B cell (primary cell): ENCODE data around the gene PEBP1. TPM values are rescaled to one million over a fixed set of nuclear protein-coding genes. Genes with fewer than 3 reads are reported as not detected.

Source experiments
- ATAC-seq: fragments of 200-7000 bp; cut with Tn5 transposase; one replicate; pipeline ENCODE4 v1.10.0; 2021; ENCODE audit warnings: low read depth, mild to moderate bottlenecking, moderate number of reproducible peaks, moderate library complexity
- CTCF ChIA-PET: fragments of 350-600 bp; sonication (Branson Sonifier 250); formaldehyde crosslinking; loops from one replicate; lab custom pipeline; 2021; ENCODE audit warnings: antibody characterized with exemption, inconsistent platforms; lab: Charles Lee
- POLR2A ChIA-PET: fragments of 350-600 bp; sonication (Branson Sonifier 250); formaldehyde crosslinking; loops from one replicate; lab custom pipeline; 2021; ENCODE audit warnings: antibody characterized with exemption; lab: Charles Lee
- DNase-seq: peaks from one replicate; pipeline ENCODE4 v3.0.0; 2013
- H2AFZ ChIP-seq: 2 replicates; pipeline ENCODE4 v1.6.1; 2012; ENCODE audit warnings: mild to moderate bottlenecking, low read depth, low read length; ENCODE audit not compliant: insufficient read depth, poor library complexity, severe bottlenecking
- H3K27ac ChIP-seq, 2 donors: 1 replicate in 1 of 2; 2 replicates in 1 of 2; pipeline ENCODE4 v1.5.1; 2012 to 2013; ENCODE audit warnings: low read length in 2 of 2, mild to moderate bottlenecking in 2 of 2, moderate library complexity in 1 of 2
- H3K27me3 ChIP-seq, 4 experiments: fragments of 200-600 bp in 1 of 4; sonication (generic) in 1 of 4; replicated peaks in 1 of 4; 1 replicate in 2 of 4; 2 replicates in 2 of 4; pipeline versions ENCODE4 v1.6.1 to v1.7.0; 2013 to 2016; ENCODE audit warnings: low read length in 3 of 4, mild to moderate bottlenecking in 2 of 4, mixed read lengths in 1 of 4, moderate library complexity in 1 of 4; ENCODE audit not compliant: insufficient read depth in 4 of 4, control insufficient read depth in 3 of 4; ENCODE audit errors: control extremely low read depth in 1 of 4
- H3K36me3 ChIP-seq, 2 experiments: replicated peaks in 1 of 2; 1 replicate in 1 of 2; 2 replicates in 1 of 2; pipeline versions ENCODE4 v1.6.1 to v1.7.1; 2013; ENCODE audit warnings: low read length in 1 of 2; ENCODE audit not compliant: insufficient read depth in 2 of 2, control insufficient read depth in 1 of 2; ENCODE audit errors: control extremely low read depth in 1 of 2, extremely low read depth in 1 of 2
- H3K4me1 ChIP-seq, 2 donors: fragments of 200-600 bp in 1 of 2; sonication (generic) in 1 of 2; 1 replicate in 1 of 2; 2 replicates in 1 of 2; pipeline versions ENCODE4 v1.5.1 to v1.6.1; 2013 to 2017; ENCODE audit warnings: low read length in 2 of 2; ENCODE audit not compliant: control insufficient read depth in 2 of 2, insufficient read depth in 2 of 2
- H3K4me2 ChIP-seq: replicated peaks from 2 replicates; pipeline ENCODE3; 2012; ENCODE audit warnings: mild to moderate bottlenecking, low read depth, low read length; ENCODE audit not compliant: poor library complexity, severe bottlenecking
- H3K4me3 ChIP-seq, 5 experiments: fragments of 200-600 bp in 1 of 5; sonication (generic) in 1 of 5; 1 replicate in 3 of 5; 2 replicates in 2 of 5; pipeline versions ENCODE4 v1.5.1 to v1.7.0; 2011 to 2016; ENCODE audit warnings: low read length in 4 of 5, mild to moderate bottlenecking in 4 of 5, low read depth in 2 of 5, control low read depth in 1 of 5, moderate library complexity in 1 of 5; ENCODE audit not compliant: insufficient read depth in 1 of 5; ENCODE audit errors: control extremely low read depth in 1 of 5, extremely low read depth in 1 of 5
- H3K79me2 ChIP-seq: fragments of 200-600 bp; sonication (generic); one replicate; pipeline ENCODE4 v1.6.0; 2016; ENCODE audit warnings: low read length; ENCODE audit not compliant: control insufficient read depth, insufficient read depth
- H3K9ac ChIP-seq: fragments of 200-600 bp; sonication (generic); 2 replicates; pipeline ENCODE4 v1.6.1; 2017; ENCODE audit warnings: mild to moderate bottlenecking, low read length, moderate library complexity
- H3K9me3 ChIP-seq, 3 donors: one replicate each; pipeline versions ENCODE4 v1.6.1 to v1.7.1; 2013; ENCODE audit warnings: low read length in 2 of 3; ENCODE audit not compliant: control insufficient read depth in 2 of 3, insufficient read depth in 1 of 3; ENCODE audit errors: control extremely low read depth in 1 of 3
- H4K20me1 ChIP-seq: 2 replicates; pipeline ENCODE4 v1.6.0; 2012; ENCODE audit warnings: mild to moderate bottlenecking, low read length; ENCODE audit not compliant: insufficient read depth, control insufficient read depth, poor library complexity, severe bottlenecking
- H3K27ac Mint-ChIP-seq: one replicate; pipeline ENCODE4 v1.8.0; 2021; ENCODE audit warnings: mixed read lengths
- H3K27me3 Mint-ChIP-seq: one replicate; pipeline ENCODE4 v1.8.0; 2021; ENCODE audit warnings: mixed read lengths
- H3K4me1 Mint-ChIP-seq: one replicate; pipeline ENCODE4 v1.8.0; 2021; ENCODE audit warnings: mixed read lengths
- H3K4me3 Mint-ChIP-seq: one replicate; pipeline ENCODE4 v1.8.0; 2021; ENCODE audit warnings: mixed read lengths
- H3K9me3 Mint-ChIP-seq: one replicate; pipeline ENCODE4 v1.8.0; 2022; ENCODE audit warnings: mixed read lengths; ENCODE audit not compliant: insufficient read depth
- CTCF ChIP-seq: fragments of 200-600 bp; IDR thresholded peaks from one replicate; pipeline ENCODE4 v1.8.0; 2022; ENCODE audit warnings: antibody characterized with exemption, mild to moderate bottlenecking
- EZH2 ChIP-seq: IDR thresholded peaks from 2 replicates; pipeline ENCODE4 v1.6.1; 2012; ENCODE audit warnings: borderline replicate concordance, low read depth, mild to moderate bottlenecking, moderate library complexity, low read length; ENCODE audit not compliant: insufficient read depth, poor library complexity, severe bottlenecking
- WGBS: methylation state at CpG from one replicate; pipeline ENCODE4 v1.1.5; 2013; ENCODE audit warnings: missing lambda C conversion rate; ENCODE audit not compliant: insufficient coverage; 5-methylcytosine and 5-hydroxymethylcytosine counted together
- intact Hi-C: fragments of 100-400 bp; cut with micrococcal nuclease; formaldehyde crosslinking; loops from one replicate; pipeline ENCODE4 v1.10.0; 2022
- polyA minus RNA-seq: library from RNA; depleted of rRNA, polyadenylated mRNA; stranded (reverse); fragments of >200 nt; gene quantifications from 2 replicates; pipeline ENCODE4 v1.2.3, GENCODE V29; 2012
- polyA plus RNA-seq: library from polyadenylated mRNA; depleted of rRNA; stranded (reverse); fragments of >200 nt; gene quantifications from 2 replicates; pipeline ENCODE4 v1.2.3, GENCODE V29; 2012
- total RNA-seq, 2 donors: library from RNA; stranded (reverse); fragments of 120-200 nt in 1 of 2; gene quantifications; 1 replicate in 1 of 2; 2 replicates in 1 of 2; pipeline versions ENCODE4 v1.2.3 to v1.2.4, GENCODE V29; 2013 to 2022

The PEBP1 gene
- total RNA-seq (94.0 and 106 TPM in 2 replicates), polyA plus RNA-seq (76.6 and 83.3 TPM in 2 replicates), polyA minus RNA-seq (67.9 and 98.2 TPM in 2 replicates)
- 124 TPM for total RNA-seq (2013)

- no peaks in the 10 kb centered on the region for H3K9me3 Mint-ChIP-seq
- Histone ChIP-seq H3K9me3 (no peaks in the 10 kb centered on the region), H3K4me1 (peaks cover 6 to 19% of the 10 kb centered on the region in 2 donors), H3K36me3 (peaks cover 4 to 16% of the 10 kb centered on the region in 2 experiments), H3K4me2 (peak within 1 kb of the TSS; percentile 97), H3K79me2 (peaks cover 18% of the 10 kb centered on the region), H2AFZ (peak within 1 kb of the TSS; percentile 99), H3K27ac (peak within 1 kb of the TSS; percentile 26 to 77), H3K9ac (peak within 1 kb of the TSS; percentile 97), H3K27me3 (no peaks in the 10 kb centered on the region), H4K20me1 (no peaks in the 10 kb centered on the region), H3K4me3 (peak within 1 kb of the TSS; percentile 66 to 91 (median 73))
- ATAC-seq (peak; percentile 100), DNase-seq (peak; percentile 91)
- no peak for TF ChIP-seq CTCF
- CTCF ChIA-PET, result interaction anchor here (0.6 to 2.9 kb wide), 5 partner anchors 15 to 440 kb away, joined by 3 to 31 read pairs (median 6); partner anchors contain the start of gene SUDS3
- H3K4me3 Mint-ChIP-seq, result peak within 1 kb of the TSS; percentile 99
- H3K4me1 Mint-ChIP-seq, result peaks cover 28% of the 10 kb centered on the region
- no peaks in the 10 kb centered on the region for H3K27me3 Mint-ChIP-seq
- intact Hi-C loops, result loop anchor here (1.0 to 5.0 kb wide), 5 partner anchors 15 to 1531 kb away; partner anchors contain the start of genes PRKAB1, RFC5, SUDS3 and WSB2
- peak within 1 kb of the TSS; percentile 92 for H3K27ac Mint-ChIP-seq
- WGBS, result under 1% methylated on average over 69 of the region's 70 CpGs
- POLR2A ChIA-PET, result interaction anchor here (0.5 to 2.3 kb wide), 6 partner anchors 11 to 240 kb away, joined by 3 to 12 read pairs (median 5); partner anchors contain the start of genes SUDS3, TAOK3 and WSB2
Measured at GRCh38 chr12:118135788-118136558, at the start of gene PEBP1. PEBP1 (plus strand) TSS chr12:118136124; CDS start chr12:118136210, 86 bp downstream.

GRCh38 chr12:118089782-118090181 lies 46.1 kb upstream of the PEBP1 start:
- H3K4me3 Mint-ChIP-seq, result no peak overlapping the region
- H3K27ac Mint-ChIP-seq, result no peak overlapping the region
- ATAC-seq (no peak), DNase-seq (no peak)
- Histone ChIP-seq H3K9me3 (no peaks in the 10 kb centered on the region), H3K4me1 (no peaks in the 10 kb centered on the region), H4K20me1 (no peaks in the 10 kb centered on the region), H3K79me2 (no peaks in the 10 kb centered on the region), H2AFZ (no peak overlapping the region), H3K9ac (no peak overlapping the region), H3K4me3 (no peak overlapping the region), H3K36me3 (no peaks in the 10 kb centered on the region), H3K4me2 (no peak overlapping the region), H3K27me3 (no peaks in the 10 kb centered on the region), H3K27ac (no peak overlapping the region)
- WGBS, result 99% methylated on average over 9 of the region's 9 CpGs
- H3K27me3 Mint-ChIP-seq, result no peaks in the 10 kb centered on the region
- intact Hi-C loops, result no loop called here
- H3K9me3 Mint-ChIP-seq, result no peaks in the 10 kb centered on the region
- H3K4me1 Mint-ChIP-seq, result no peaks in the 10 kb centered on the region
- ChIA-PET POLR2A (no interaction called here), CTCF (no interaction called here)
- TF ChIP-seq EZH2 (no peak), CTCF (no peak)
